Activated CD8-positive, alpha-beta memory T cell treated with anti-CD3 and anti-CD28 coated beads for 1 hour (primary cell): ENCODE data around the gene SLC25A19.
A peak's percentile ranks its signal among the peaks of the same experiment; 100 is the strongest.
"Not testable (repeated sequence)": the region's sequence is repeated elsewhere in the genome, so short reads cannot be mapped to it uniquely, and the experiment has no call there.

ENCODE experiments used
- DNase-seq, 2 donors: peaks; one replicate each; pipeline ENCODE4 v3.0.0-alpha.2; 2020; ENCODE audit warnings: low read depth in 1 of 2; ENCODE audit errors: extremely low read depth in 1 of 2

Gene SLC25A19

GRCh38 chr17:75267411-75268232, 21.6 kb downstream of the SLC25A19 start:
- DNase-seq = no peak

DNA sequence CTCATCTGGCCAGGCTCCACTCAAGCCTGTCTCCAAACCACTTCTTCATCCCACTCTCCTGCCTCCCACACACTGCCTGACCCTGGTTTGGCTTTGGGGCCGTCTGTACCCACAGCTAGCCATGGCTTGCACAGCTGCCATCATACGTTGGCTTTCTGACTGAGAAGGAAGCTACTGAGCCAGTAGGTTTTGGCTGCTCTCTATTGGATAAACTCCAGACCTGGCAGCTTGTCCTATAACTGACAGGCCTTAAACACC, 22.2 kb downstream of the SLC25A19 start:
- DNase-seq = no peak

GRCh38 chr17:75266316-75267152, 22.7 kb downstream of the SLC25A19 start:
- DNase-seq = no peak

DNA sequence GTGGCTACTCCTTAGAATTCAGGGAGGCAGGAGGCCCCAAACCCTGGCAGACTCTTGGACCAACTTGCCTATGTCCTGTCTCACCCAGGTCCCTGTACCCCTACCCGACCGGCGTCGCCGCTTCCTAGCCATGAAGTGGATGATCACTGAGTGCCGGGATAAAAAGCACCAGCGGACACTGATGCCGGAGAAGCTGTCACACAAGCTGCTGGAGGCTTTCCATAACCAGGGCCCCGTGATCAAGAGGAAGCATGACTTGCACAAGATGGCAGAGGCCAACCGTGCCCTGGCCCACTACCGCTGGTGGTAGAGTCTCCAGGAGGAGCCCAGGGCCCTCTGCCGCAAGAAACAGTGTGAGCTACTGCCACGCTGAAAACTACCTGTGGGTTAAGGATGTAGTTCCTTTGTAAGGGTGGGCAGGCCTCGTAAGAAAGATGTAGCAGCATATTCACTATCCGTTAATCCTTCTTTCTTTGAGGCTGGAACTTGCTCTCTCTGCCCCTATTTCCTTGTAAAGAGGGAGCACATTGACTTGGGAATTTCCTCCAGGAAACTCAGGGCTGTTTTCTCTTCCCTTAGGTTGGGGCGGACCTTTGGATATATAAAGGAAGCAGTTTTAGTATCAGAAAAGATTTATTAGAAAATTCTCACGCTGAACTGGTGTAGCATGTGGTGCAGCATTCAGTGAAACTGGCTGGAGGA, 23.5 kb downstream of the SLC25A19 start:
- DNase-seq = no peak

DNA sequence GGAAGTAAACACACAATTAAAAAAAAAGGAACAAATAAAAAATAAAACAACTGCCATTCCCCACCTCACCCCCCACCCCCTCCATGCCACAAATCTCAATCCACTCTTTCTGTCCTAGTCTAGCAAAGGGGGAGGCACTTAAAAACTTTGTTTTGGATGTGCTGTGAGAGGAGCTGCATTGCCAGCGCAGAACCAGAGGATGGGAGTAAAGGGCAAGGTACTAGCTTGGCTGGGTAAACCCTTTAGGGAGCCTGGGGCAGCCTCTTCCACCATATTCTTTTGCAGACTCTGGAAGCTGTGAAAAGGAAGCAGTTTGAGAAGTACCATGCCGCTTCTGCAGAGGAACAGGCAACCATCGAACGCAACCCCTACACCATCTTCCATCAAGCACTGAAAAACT, 26.2 kb downstream of the SLC25A19 start:
- no peak for DNase-seq

- DNase-seq = no peak
Measured at GRCh38 chr17:75262112-75262606, 27.1 kb downstream of the SLC25A19 start.

DNA sequence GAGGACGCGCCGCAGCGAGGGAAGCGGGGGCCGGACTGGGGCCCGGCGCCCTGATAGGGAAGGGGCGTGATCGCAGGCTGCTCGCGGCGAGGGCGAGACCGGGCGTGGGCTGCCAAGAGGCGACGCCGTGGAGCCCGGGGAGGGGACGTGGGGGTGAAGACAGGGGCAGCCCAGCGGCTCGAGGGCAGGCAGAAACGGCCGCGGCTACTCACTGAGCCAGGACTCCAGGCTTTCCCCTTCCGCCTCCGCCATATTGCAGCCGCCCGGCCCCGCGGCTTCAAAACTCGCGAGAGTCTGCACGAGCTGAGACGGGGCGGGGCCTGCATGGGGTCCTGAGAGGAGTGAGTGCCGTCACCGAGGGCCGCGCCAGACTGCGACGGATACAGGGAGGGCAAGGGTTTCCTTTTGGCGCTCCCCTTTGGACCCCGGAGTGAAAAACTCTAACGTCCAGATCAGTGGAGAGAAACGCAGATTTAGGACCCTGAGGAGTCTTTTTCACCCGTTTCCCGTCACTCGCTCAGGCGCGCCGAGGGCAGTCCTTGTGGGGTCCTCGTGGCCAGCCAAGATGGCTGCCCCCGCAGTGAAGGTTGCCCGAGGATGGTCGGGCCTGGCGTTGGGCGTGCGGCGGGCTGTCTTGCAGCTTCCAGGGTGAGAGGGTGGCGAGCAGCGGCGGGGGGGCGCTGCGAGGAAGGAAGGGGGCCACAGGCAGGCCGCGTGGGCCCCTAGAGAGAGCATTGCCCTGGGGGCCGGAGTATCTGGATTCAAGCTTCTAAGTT, 27.7 kb downstream of the SLC25A19 start, which contains the start of the genes GGA3 and MRPS7:
Gene GGA3, minus strand, starts transcription at position 271 of the 776 bp plus-strand sequence. Its CDS starts 19 bp downstream, at position 252.
Gene MRPS7, plus strand, starts transcription at position 544 of the 776 bp plus-strand sequence. Its CDS starts 22 bp downstream, at position 566.
- peak; percentile 91 to 92 for DNase-seq

GRCh38 chr17:75260641-75261335, 28.4 kb downstream of the SLC25A19 start:
- no peak for DNase-seq

GRCh38 chr17:75257228-75257627, 32.0 kb downstream of the SLC25A19 start:
- not testable (repeated sequence) for DNase-seq

DNA sequence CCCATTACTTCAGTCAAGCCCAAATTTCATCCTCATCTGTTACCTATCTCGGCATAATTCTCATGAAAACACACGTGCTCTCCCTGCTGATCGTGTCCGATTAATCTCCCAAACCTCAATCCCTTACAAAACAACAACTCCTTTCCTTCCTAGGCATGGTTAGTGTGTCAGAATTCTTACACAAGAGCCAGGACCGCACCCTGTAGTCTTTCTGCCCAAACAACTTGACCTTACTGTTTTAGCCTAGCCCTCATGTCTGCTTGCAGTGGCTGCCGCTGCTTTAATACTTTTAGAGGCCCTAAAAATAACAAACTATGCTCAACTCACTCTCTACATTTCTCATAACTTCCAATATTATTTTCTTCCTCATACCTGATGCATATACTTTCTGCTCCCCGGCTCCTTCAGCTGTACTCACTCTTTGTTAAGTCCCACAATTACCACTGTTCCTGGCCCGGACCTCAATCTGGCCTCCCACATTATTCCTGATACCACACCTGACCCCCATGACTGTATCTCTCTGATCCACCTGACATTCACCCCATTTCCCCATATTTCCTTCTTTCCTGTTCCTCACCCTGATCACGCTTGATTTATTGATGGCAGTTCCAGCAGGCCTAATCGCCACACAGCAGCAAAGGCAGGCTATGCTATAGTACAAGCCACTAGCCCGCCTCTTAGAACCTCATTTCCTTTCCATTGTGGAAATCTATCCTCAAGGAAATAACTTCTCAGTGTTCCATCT, 33.1 kb downstream of the SLC25A19 start:
- DNase-seq = not testable (repeated sequence)

- no peak for DNase-seq
Measured at GRCh38 chr17:75252039-75252816, 37.0 kb downstream of the SLC25A19 start.

DNA sequence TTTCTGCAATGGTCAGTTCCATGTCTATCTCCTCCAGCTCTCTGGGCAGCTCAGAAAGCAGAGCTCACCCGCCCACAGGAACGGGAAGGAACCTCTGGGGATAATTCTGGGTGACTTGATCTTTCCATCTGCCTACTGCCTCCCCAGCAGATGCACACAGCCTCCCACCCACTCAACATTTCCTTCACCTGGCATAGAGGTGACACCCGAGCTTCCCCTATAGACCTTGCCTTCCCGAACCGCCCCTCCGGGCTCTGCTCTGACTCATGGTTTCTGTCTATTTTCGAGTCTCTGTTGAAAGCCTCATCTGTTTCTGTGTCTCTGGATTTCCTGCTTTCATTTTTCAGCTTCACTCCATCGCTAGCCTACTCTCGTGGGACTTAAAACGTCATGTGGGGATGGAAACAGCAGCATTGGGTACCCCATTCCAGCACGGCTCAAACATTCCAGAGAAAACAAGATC, 39.2 kb downstream of the SLC25A19 start:
- DNase-seq = peak in 1 of 2 donors; percentile 43

- no peak for DNase-seq
Measured at GRCh38 chr17:75249564-75249963, 39.7 kb downstream of the SLC25A19 start.

GRCh38 chr17:75246404-75246803, 42.8 kb downstream of the SLC25A19 start:
- DNase-seq = no peak

- DNase-seq = no peak
Measured at GRCh38 chr17:75245011-75245410, 44.2 kb downstream of the SLC25A19 start.

DNA sequence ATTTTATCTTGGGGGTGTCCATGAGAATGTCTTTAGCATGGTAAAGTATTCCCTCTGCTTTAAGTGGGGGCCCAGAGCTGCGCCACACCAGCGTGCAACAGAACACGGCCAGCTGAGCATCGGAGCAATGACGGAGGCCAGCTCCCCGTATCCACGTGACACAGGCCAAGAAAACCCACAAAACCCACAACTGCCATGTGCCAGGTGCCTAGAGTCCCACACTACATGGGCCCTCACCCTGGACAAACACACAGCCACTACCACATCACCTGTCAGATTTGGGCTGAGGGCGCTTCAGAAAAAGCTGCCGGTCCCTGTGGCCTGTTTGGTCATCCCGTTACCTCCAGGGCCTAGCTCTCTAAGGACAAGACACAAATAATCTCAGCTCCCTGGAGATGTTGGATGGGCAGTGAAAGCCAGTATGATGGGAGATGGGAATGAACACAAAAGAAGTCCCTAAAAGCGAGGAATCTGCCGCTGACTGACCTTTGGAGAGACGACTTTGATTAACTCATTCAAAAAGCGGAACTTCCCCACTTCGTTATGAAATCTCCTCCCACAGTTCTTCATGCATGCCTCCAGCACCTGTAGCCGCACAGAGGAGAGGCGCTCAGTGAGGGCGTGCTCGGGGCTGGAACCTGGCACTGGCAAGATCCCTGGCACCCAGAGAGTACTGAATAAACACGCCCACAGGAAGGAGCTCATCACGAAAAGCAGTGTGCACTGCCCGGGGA, 44.9 kb downstream of the SLC25A19 start:
- DNase-seq = no peak

DNA sequence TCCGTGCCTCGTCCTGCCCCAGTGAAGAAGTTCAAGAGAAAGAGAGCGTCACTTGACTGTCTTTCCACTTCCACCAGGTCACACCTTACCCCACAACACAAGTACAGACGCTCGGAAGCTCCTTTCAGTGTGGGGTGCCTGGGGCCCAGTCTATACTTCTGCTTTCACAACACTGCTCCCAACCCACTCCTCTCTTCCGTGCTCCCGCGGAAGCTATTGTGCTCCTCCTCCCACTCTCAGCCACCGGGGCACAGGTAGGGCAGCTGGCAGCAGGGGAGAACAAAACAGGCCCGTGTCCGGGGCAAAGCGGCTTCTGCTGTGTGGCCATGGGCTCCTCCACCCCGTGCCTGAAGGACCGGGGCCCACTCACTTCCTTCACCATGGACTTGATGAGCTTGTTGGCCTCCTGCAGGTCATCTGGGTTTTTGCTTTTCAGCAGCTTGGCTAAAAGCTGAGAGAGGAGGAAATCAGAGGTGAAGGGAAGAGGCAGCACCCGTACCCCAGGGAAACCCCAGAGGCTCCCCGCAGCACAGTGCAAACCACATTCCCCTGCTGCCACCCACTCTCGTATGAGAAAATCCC, 46.7 kb downstream of the SLC25A19 start:
- no peak for DNase-seq
